Muscle layer of colon (tissue), 2 donors: ENCODE results near the gene MICB.

ENCODE experiments used
- H3K27ac ChIP-seq: one replicate; pipeline ENCODE4 v1.7.0; 2013; ENCODE audit warnings: low read depth, mild to moderate bottlenecking, low read length, moderate library complexity
- H3K27me3 ChIP-seq, 2 donors: one replicate each; pipeline ENCODE4 v1.7.0; 2013; ENCODE audit warnings: low read length in 2 of 2, mild to moderate bottlenecking in 2 of 2; ENCODE audit not compliant: insufficient read depth in 2 of 2, control insufficient read depth in 1 of 2
- H3K36me3 ChIP-seq: one replicate; pipeline ENCODE4 v1.7.0; 2013; ENCODE audit warnings: mild to moderate bottlenecking, low read length; ENCODE audit not compliant: insufficient read depth
- H3K4me1 ChIP-seq: one replicate; pipeline ENCODE4 v1.7.0; 2013; ENCODE audit warnings: mild to moderate bottlenecking, low read length; ENCODE audit not compliant: insufficient read depth
- H3K4me3 ChIP-seq, 2 donors: one replicate each; pipeline ENCODE4 v1.7.0; 2013; ENCODE audit warnings: low read length in 2 of 2, low read depth in 1 of 2, mild to moderate bottlenecking in 1 of 2, moderate library complexity in 1 of 2
- H3K9ac ChIP-seq: one replicate; pipeline ENCODE4 v1.7.0; 2013; ENCODE audit warnings: low read length
- H3K9me3 ChIP-seq: one replicate; pipeline ENCODE4 v1.7.0; 2013; ENCODE audit warnings: mild to moderate bottlenecking, low read length
- donor health status: abdominal sarcoma.
- donor health status: Adenocarcinoma of cecum.

MICB gene

GRCh38 chr6:31465718-31466117 lies 32.2 kb upstream of the MICB start:
- Histone ChIP-seq H3K9ac (no peak overlapping the region), H3K9me3 (no peaks in the 10 kb centered on the region), H3K27ac (no peak overlapping the region), H3K4me1 (no peaks in the 10 kb centered on the region), H3K36me3 (no peaks in the 10 kb centered on the region), H3K4me3 (no peak overlapping the region), H3K27me3 (peaks cover 0 to 6% of the 10 kb centered on the region in 2 donors)

GRCh38 chr6:31466466-31466865 lies 31.5 kb upstream of the MICB start:
- H3K4me3 ChIP-seq = no peak overlapping the region
- H3K4me1 ChIP-seq = no peaks in the 10 kb centered on the region
- H3K27ac ChIP-seq = no peak overlapping the region
- H3K9ac ChIP-seq = no peak overlapping the region
- H3K27me3 ChIP-seq = peaks cover 0 to 6% of the 10 kb centered on the region in 2 donors
- no peaks in the 10 kb centered on the region for H3K9me3 ChIP-seq
- H3K36me3 ChIP-seq = no peaks in the 10 kb centered on the region

- Histone ChIP-seq H3K36me3 (no peaks in the 10 kb centered on the region), H3K9me3 (no peaks in the 10 kb centered on the region), H3K4me1 (no peaks in the 10 kb centered on the region), H3K27ac (no peak overlapping the region), H3K4me3 (no peak overlapping the region), H3K27me3 (peaks cover 0 to under 1% of the 10 kb centered on the region in 2 donors), H3K9ac (no peak overlapping the region)
Measured at GRCh38 chr6:31467151-31467550, 30.8 kb upstream of the MICB start.

GRCh38 chr6:31468311-31468710 lies 29.6 kb upstream of the MICB start:
- H3K9me3 ChIP-seq = no peaks in the 10 kb centered on the region
- no peak overlapping the region for H3K9ac ChIP-seq
- H3K27me3 ChIP-seq = no peaks in the 10 kb centered on the region
- no peaks in the 10 kb centered on the region for H3K36me3 ChIP-seq
- H3K4me3 ChIP-seq = no peak overlapping the region
- no peak overlapping the region for H3K27ac ChIP-seq
- no peaks in the 10 kb centered on the region for H3K4me1 ChIP-seq

GRCh38 chr6:31470801-31471200 lies 27.1 kb upstream of the MICB start:
- H3K4me3 ChIP-seq = no peak overlapping the region
- no peaks in the 10 kb centered on the region for H3K4me1 ChIP-seq
- H3K27ac ChIP-seq = no peak overlapping the region
- no peaks in the 10 kb centered on the region for H3K36me3 ChIP-seq
- H3K9me3 ChIP-seq = no peaks in the 10 kb centered on the region
- H3K27me3 ChIP-seq = no peaks in the 10 kb centered on the region
- no peak overlapping the region for H3K9ac ChIP-seq

- no peaks in the 10 kb centered on the region for H3K4me1 ChIP-seq
- no peaks in the 10 kb centered on the region for H3K27me3 ChIP-seq
- no peak overlapping the region for H3K27ac ChIP-seq
- no peaks in the 10 kb centered on the region for H3K9me3 ChIP-seq
- no peak overlapping the region for H3K4me3 ChIP-seq
- H3K9ac ChIP-seq = no peak overlapping the region
- H3K36me3 ChIP-seq = no peaks in the 10 kb centered on the region
Measured at GRCh38 chr6:31471711-31472110, 26.2 kb upstream of the MICB start.

- H3K9ac ChIP-seq = no peak overlapping the region
- no peaks in the 10 kb centered on the region for H3K4me1 ChIP-seq
- no peaks in the 10 kb centered on the region for H3K27me3 ChIP-seq
- no peak overlapping the region for H3K27ac ChIP-seq
- no peaks in the 10 kb centered on the region for H3K9me3 ChIP-seq
- H3K36me3 ChIP-seq = no peaks in the 10 kb centered on the region
- no peak overlapping the region for H3K4me3 ChIP-seq
Measured at GRCh38 chr6:31472259-31472658, 25.7 kb upstream of the MICB start.

GRCh38 chr6:31473244-31473643 lies 24.7 kb upstream of the MICB start:
- H3K4me1 ChIP-seq = no peaks in the 10 kb centered on the region
- no peaks in the 10 kb centered on the region for H3K9me3 ChIP-seq
- no peak overlapping the region for H3K27ac ChIP-seq
- H3K27me3 ChIP-seq = no peaks in the 10 kb centered on the region
- H3K36me3 ChIP-seq = no peaks in the 10 kb centered on the region
- no peak overlapping the region for H3K9ac ChIP-seq
- no peak overlapping the region for H3K4me3 ChIP-seq

GRCh38 chr6:31473780-31474761 lies 23.9 kb upstream of the MICB start:
- no peak overlapping the region for H3K9ac ChIP-seq
- no peaks in the 10 kb centered on the region for H3K9me3 ChIP-seq
- H3K4me1 ChIP-seq = no peaks in the 10 kb centered on the region
- no peaks in the 10 kb centered on the region for H3K27me3 ChIP-seq
- H3K27ac ChIP-seq = no peak overlapping the region
- H3K4me3 ChIP-seq = no peak overlapping the region
- no peaks in the 10 kb centered on the region for H3K36me3 ChIP-seq

GRCh38 chr6:31474871-31475286 lies 23.1 kb upstream of the MICB start:
- H3K9ac ChIP-seq = no peak overlapping the region
- no peaks in the 10 kb centered on the region for H3K27me3 ChIP-seq
- no peaks in the 10 kb centered on the region for H3K9me3 ChIP-seq
- H3K4me3 ChIP-seq = no peak overlapping the region
- H3K4me1 ChIP-seq = no peaks in the 10 kb centered on the region
- H3K36me3 ChIP-seq = no peaks in the 10 kb centered on the region
- no peak overlapping the region for H3K27ac ChIP-seq

GRCh38 chr6:31476515-31477139 lies 21.3 kb upstream of the MICB start:
- no peak overlapping the region for H3K9ac ChIP-seq
- no peaks in the 10 kb centered on the region for H3K4me1 ChIP-seq
- no peaks in the 10 kb centered on the region for H3K27me3 ChIP-seq
- H3K4me3 ChIP-seq = no peak overlapping the region
- H3K27ac ChIP-seq = no peak overlapping the region
- H3K36me3 ChIP-seq = no peaks in the 10 kb centered on the region
- H3K9me3 ChIP-seq = no peaks in the 10 kb centered on the region
